GM12891 (cell line): ENCODE measurements around the gene LRRC7.

Experiments
- DNase-seq: peaks from one replicate; pipeline ENCODE4 v3.0.0; 2011; ENCODE audit warnings: low spot score; ENCODE audit not compliant: insufficient read length
- FAIRE-seq: peaks from 2 replicates; lab custom pipeline; 2011; peaks lifted over from hg19 to GRCh38; lab: Jason Lieb, UNC
- PAX5 ChIP-seq: IDR thresholded peaks from 2 replicates; pipeline ENCODE4 v1.6.1; 2011; ENCODE audit warnings: low read length, moderate library complexity, mild to moderate bottlenecking; ENCODE audit not compliant: insufficient read depth, severe bottlenecking
- POLR2A ChIP-seq: IDR thresholded peaks from 2 replicates; pipeline ENCODE4 v1.6.1; 2011; ENCODE audit warnings: low read depth, low read length, control low read depth
- POLR2AphosphoS5 ChIP-seq: IDR thresholded peaks from 2 replicates; pipeline ENCODE4 v1.6.1; 2011; ENCODE audit warnings: low read depth, low read length, control low read depth
- POU2F2 ChIP-seq: IDR thresholded peaks from 2 replicates; pipeline ENCODE4 v1.6.1; 2011; ENCODE audit warnings: low read depth, mild to moderate bottlenecking, control low read depth, low read length, moderate library complexity
- SPI1 ChIP-seq: IDR thresholded peaks from 2 replicates; pipeline ENCODE4 v1.6.1; 2011; ENCODE audit warnings: low read depth, low read length, control low read depth
- TAF1 ChIP-seq: IDR thresholded peaks from 2 replicates; pipeline ENCODE4 v1.6.1; 2011; ENCODE audit warnings: low read depth, low read length, control low read depth

Gene LRRC7

GRCh38 chr1:69573911-69574310, 6.2 kb downstream of the LRRC7 start:
- TF ChIP-seq SPI1 (no peak), TAF1 (no peak)
- no peak for FAIRE-seq
- DNase-seq: no peak

GRCh38 chr1:69585666-69586065, 17.9 kb downstream of the LRRC7 start:
- FAIRE-seq: no peak
- DNase-seq: no peak
- TF ChIP-seq POLR2AphosphoS5 (no peak), POLR2A (no peak), TAF1 (no peak), SPI1 (no peak), POU2F2 (no peak), PAX5 (no peak)

- no peak for TF ChIP-seq POLR2AphosphoS5
- no peak for TF ChIP-seq TAF1
- TF ChIP-seq POU2F2: no peak
- no peak for TF ChIP-seq SPI1
- no peak for DNase-seq
- no peak for FAIRE-seq
Observed at GRCh38 chr1:69587391-69587790, 19.7 kb downstream of the LRRC7 start.

GRCh38 chr1:69589799-69590198, 22.1 kb downstream of the LRRC7 start:
- DNase-seq (no peak), FAIRE-seq (no peak)
- TF ChIP-seq TAF1: no peak
- TF ChIP-seq PAX5: no peak
- no peak for TF ChIP-seq POLR2A
- no peak for TF ChIP-seq SPI1
- no peak for TF ChIP-seq POU2F2
- no peak for TF ChIP-seq POLR2AphosphoS5

DNA sequence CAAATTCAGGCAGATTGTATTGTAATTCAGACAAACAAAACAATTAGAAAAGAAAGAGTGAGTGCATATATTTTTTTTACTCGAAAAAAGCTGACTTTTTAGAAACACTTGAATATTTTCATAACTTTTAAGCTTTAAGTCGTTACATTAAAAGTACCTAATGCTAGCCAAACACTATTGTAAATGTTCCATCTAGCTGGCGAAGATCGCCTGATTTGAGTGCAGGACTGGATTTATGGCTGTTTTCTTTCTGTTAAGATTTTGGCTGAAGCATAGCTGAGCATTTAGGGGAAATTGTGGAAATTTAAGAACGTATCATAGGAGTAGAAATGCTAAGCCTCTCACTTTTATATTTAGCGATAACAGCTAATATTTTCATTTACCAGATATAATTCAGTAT, 24.6 kb downstream of the LRRC7 start:
- no peak for TF ChIP-seq POLR2AphosphoS5
- TF ChIP-seq SPI1: no peak
- no peak for TF ChIP-seq PAX5
- no peak for TF ChIP-seq TAF1
- TF ChIP-seq POLR2A: no peak
- DNase-seq (no peak), FAIRE-seq (no peak)

GRCh38 chr1:69595486-69595885, 27.8 kb downstream of the LRRC7 start:
- TF ChIP-seq POU2F2 (no peak), PAX5 (no peak), SPI1 (no peak), POLR2A (no peak), TAF1 (no peak)
- DNase-seq: no peak
- no peak for FAIRE-seq

DNA sequence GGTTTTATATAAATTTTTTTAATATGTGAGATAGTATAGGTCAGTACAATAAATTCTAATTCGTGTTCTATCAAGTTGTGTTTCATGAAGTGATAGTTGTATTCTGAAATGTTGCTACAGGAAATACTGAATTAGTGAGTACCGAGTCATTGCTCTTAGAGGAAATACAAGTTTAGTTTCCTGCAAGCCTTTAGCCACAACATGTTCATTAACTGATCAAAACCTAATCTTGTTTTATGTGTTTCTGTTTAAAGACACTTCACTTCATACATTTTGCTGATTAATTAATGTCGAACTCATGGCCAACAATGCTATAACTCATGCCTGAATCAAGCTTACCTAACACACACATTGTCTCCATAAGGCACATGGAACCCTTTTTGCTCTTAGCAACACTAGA, 43.6 kb downstream of the LRRC7 start:
- no peak for FAIRE-seq
- TF ChIP-seq PAX5 (no peak), SPI1 (no peak), TAF1 (no peak), POLR2A (no peak)
- no peak for DNase-seq

DNA sequence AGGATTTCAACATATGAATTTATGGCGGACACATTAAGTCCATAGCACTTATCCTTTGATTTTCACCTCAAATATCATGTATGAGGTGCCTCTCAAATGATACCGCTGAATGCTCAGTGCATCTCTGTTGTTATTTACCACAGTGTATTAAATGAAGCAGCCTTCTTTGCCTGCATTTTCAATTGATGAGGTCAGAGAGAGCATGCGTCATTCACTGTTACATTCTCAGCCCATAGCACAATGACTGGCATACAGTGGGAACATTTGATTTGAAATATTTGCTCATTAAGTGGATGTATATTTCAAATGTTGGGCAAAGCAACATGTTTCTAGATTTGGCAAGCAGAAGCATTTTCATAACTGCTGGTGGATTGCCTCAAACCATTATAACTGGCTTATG, 45.7 kb downstream of the LRRC7 start:
- TF ChIP-seq POLR2A (no peak), TAF1 (no peak), SPI1 (no peak), POU2F2 (no peak), POLR2AphosphoS5 (no peak), PAX5 (no peak)
- no peak for FAIRE-seq
- DNase-seq: no peak

DNA sequence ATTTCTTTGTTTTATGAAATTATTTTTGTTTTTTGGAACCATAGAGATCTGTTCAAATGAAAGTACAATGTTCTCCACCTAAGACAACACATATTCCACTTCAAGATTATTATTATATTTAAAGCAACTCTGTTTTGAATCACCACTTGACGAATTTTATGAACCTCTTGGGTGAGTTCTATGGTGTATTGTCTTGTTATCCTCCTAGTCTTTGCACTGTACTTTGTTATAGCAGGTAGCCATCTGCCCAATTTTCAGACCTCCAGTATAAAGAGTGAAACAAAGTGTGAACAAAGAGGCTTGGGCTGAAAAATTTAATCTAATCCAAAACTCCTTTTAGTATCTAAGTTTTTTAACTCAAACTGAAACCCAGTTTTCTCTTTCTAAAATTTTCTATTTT, 71.0 kb downstream of the LRRC7 start:
- FAIRE-seq: no peak
- TF ChIP-seq POU2F2 (no peak), PAX5 (no peak), POLR2A (no peak), POLR2AphosphoS5 (no peak), SPI1 (no peak), TAF1 (no peak)

GRCh38 chr1:69639159-69639558, 71.4 kb downstream of the LRRC7 start:
- DNase-seq (no peak), FAIRE-seq (no peak)
- TF ChIP-seq SPI1 (no peak), POU2F2 (no peak), POLR2AphosphoS5 (no peak), TAF1 (no peak), POLR2A (no peak), PAX5 (no peak)

More for the DNA sequence above, 71.0 kb downstream of the LRRC7 start:
- DNase-seq: no peak

- DNase-seq (no peak), FAIRE-seq (no peak)
- TF ChIP-seq POU2F2 (no peak), POLR2A (no peak), POLR2AphosphoS5 (no peak), PAX5 (no peak), SPI1 (no peak)
Observed at GRCh38 chr1:69643266-69643665, 75.5 kb downstream of the LRRC7 start.
